D341Med (cell line): ENCODE data around the gene HOXB1.
A peak's percentile ranks its signal among the peaks of the same experiment; 100 is the strongest.
"Not testable (repeated sequence)": the region's sequence is repeated elsewhere in the genome, so short reads cannot be mapped to it uniquely, and the experiment has no call there.

ENCODE experiments used
- DNase-seq: peaks from one replicate; pipeline ENCODE4 v3.0.0; 2012; ENCODE audit warnings: low spot score

HOXB1 gene

GRCh38 chr17:48494335-48494734, 36.5 kb downstream of the HOXB1 start:
- no peak for DNase-seq

- peak; percentile 88 for DNase-seq
These were observed 38.2 kb downstream of the HOXB1 start for GRCh38 chr17:48492401-48493298.

- DNase-seq, result no peak
These were observed 39.1 kb downstream of the HOXB1 start for GRCh38 chr17:48491527-48492273.

DNA sequence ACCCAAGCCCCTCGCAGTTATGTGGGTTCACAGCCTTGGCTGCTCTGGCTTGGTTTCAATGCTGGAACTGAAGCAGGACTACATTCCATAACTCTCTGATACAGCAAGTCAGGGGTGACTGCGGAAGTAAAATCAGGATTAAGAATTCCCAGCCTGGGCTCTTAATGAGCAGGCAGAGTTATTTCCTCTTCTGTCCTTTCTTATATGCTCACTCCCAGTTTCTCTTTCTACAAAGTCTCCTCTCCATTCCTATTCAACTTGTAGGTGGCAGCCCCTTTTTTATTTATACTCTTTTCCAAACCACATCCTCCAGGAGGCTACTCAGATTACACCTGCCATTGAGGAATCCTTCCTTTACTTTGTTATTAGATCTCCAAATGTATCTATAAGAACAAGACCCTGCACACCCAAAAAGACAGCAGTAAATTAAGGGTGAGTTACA, 40.3 kb downstream of the HOXB1 start:
- DNase-seq, result no peak

- no peak for DNase-seq
These were observed 41.0 kb downstream of the HOXB1 start for GRCh38 chr17:48489781-48490180.

DNA sequence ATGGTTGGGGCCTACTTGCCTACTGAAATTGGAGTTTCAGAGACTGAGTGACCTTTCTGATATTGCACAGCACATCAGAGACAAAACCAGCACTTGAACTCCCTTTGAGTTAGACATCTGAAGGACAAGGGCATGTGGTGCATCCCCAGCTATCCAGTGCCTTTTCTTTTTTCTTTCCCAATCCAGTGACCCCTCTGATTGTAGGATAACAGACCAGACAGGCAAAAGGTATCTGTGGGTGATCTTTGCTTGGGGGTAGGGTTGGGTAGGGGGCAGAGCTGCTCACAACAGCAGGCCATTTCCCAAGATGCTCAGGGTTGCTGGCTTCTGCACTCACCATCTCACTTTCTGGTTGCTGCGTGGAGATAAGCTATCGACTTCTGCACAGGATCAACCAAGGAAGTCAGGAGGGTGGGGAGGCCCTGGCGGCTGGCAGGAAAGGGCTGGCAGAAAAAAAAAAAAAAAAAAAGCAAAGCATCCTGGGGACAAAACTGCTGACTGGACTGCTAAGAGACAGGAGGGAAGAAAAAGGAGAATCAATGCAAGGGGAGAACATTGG, 42.2 kb downstream of the HOXB1 start:
- DNase-seq, result no peak

DNA sequence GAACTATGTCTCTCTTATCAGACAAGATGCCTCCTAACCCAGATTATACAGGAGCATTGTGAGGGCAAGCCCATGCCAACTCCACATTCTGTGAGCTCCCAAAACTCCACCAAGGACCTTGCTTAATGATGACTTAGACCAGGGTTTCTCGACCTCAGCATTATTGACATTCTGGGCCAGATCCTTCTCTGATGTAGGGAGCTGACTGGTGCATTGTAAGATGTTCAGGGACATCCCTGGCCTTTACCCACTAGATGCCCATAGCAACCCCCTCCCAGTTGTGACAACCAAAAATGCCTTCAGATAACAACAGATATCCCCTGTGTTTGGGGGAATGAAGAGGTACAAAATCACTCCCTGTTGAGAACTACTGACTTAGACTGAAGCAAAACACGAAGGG, 43.6 kb downstream of the HOXB1 start:
- no peak for DNase-seq

DNA sequence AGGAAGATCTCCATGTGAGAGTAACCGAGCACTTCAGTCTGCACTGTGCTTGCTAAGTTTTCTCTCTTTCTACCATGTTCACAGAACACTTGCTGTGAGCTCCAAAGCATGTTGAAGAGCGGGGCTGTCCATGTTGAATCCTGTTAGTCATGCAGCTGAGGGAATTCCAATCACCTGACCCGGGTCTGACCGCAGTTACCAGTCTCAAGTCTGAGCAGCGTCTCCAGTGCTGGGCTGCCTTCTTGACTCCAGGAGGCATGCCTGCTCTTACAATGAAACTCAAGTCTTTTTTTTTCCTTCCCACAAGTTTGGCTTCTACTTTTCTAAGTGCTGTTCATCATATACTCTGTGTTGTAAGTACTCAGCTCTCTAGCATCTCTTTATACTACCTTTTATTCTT, 44.3 kb downstream of the HOXB1 start:
- DNase-seq, result no peak

DNA sequence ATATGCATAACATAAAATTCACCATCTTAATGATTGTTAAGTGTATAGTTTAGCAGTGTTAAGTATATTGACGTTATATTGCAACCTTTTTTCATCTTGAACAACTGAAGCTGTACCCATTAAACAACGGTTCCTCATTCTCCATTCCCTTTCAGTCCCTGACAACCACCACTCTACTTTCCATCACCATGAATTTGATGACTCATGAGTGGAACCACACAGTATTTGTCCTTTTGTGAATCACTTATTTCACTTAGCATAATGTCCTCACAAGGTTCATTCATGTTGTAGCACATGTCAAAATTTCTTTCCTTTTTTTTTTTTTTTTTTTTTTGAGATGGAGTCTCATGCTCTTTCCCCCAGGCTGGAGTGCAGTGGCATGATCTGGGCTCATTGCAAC, 46.0 kb downstream of the HOXB1 start:
- no peak for DNase-seq

DNA sequence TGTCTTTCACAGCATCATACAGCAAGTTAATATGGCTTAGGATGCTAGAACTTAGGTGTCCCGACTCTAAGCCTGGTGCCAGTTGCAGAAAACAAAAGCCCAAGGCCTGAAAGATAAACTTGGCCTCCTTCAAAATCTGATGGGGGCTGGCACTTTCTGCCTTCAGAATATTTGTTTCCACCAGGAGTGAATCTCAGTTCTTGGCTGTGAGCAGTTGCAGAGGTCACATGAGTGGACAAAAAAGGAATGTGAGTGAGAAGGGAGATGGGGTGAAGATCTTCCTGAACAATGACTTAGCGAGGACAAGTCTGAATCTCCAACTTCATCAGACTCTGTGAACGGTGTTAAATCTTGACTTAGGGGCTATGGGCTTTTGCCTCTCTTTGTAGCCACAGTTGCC, 46.6 kb downstream of the HOXB1 start:
- no peak for DNase-seq

GRCh38 chr17:48483471-48484131, 47.2 kb downstream of the HOXB1 start:
- no peak for DNase-seq

DNA sequence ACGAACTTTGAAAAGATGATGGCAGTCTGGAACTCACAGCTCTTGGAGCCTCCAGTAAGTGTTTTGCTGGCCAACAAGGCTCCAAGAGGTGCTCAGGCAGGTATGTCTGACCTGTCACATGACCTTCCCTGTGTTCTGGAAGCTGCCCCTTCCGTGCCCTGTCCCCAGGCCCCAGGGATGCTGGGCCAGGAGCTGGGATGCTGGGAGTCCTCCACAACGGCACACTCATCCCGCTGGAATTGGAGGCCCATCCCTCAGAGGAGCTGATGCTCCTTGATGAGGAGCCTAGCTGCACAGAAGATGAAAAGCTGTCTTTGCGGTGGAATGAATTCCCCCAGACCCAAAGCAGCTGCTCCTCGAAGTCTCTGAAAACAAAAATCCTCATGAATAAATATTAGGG, 47.8 kb downstream of the HOXB1 start:
- no peak for DNase-seq

DNA sequence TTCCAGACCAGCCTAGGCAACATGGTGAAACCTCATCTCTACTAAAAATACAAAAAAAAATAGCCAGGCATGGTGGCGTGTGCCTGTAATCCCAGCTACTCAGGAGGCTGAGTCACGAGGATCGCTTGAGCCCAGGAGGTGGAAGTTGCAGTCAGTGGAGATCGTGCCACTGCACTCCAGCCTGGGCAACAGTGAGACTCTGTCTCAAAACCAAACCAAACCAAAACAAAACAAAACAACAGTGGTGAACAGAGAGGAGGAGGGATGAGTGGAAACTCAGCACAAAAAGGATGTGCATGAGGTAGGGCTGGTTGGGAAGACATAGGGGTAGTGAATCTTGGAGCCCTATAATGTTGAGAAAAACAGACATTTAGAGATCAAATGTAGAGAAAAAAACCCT, 48.5 kb downstream of the HOXB1 start:
- not testable (repeated sequence) for DNase-seq

DNA sequence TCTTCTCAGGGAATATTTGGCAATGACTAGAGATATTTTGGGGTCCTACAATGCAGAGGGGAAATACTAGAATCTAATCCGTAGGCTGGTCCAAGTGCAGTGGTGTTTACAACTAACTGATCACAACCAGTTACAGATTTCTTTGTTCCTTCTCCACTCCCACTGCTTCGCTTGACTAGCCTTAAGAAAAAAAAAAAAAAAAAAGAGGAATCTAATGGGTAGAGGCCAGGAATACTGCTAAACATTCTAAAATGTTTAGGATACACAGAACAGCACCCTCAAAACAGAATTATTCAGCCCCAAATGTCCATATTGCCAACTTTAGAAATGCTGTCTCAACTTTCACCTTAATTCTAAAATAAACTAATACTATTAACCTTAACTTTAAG, 51.8 kb downstream of the HOXB1 start:
- DNase-seq, result no peak
